Thoracic aorta (tissue), 2 donors: ENCODE data around the gene PDE4B. TPM values are rescaled to one million over a fixed set of nuclear protein-coding genes. Genes with fewer than 3 reads are reported as not detected.

Experiments used
- ATAC-seq: fragments of 150-250 bp; one replicate; pipeline ENCODE4 v1.8.0; 2017; ENCODE audit warnings: low read depth; ENCODE audit not compliant: insufficient number of reproducible peaks, low FRiP score
- DNase-seq: peaks from one replicate; pipeline ENCODE4 v3.0.0-alpha.2; 2020; ENCODE audit warnings: low spot score
- H3K27ac ChIP-seq, 2 donors: fragments of 200-600 bp; sonication (generic); 1 replicate in 1 of 2; 2 replicates in 1 of 2; pipeline ENCODE4 v1.5.1; 2016; ENCODE audit warnings: mild to moderate bottlenecking in 2 of 2, moderate library complexity in 2 of 2
- H3K27me3 ChIP-seq: fragments of 200-600 bp; sonication (generic); replicated peaks from 2 replicates; pipeline ENCODE4 v1.6.0; 2016; ENCODE audit warnings: mild to moderate bottlenecking; ENCODE audit not compliant: insufficient read depth
- H3K36me3 ChIP-seq: fragments of 200-600 bp; sonication (generic); one replicate; pipeline ENCODE4 v1.5.1; 2016
- H3K4me1 ChIP-seq, 2 donors: fragments of 200-600 bp; sonication (generic); 1 replicate in 1 of 2; 2 replicates in 1 of 2; pipeline versions ENCODE4 v1.5.1 to v1.6.0; 2016; ENCODE audit warnings: low read depth in 2 of 2, mild to moderate bottlenecking in 1 of 2; ENCODE audit not compliant: control insufficient read depth in 1 of 2
- H3K4me3 ChIP-seq: fragments of 200-600 bp; sonication (generic); 2 replicates; pipeline ENCODE4 v1.5.1; 2016; ENCODE audit warnings: mild to moderate bottlenecking
- H3K9me3 ChIP-seq: fragments of 200-600 bp; sonication (generic); 2 replicates; pipeline ENCODE4 v1.5.1; 2016
- total RNA-seq, 2 donors: library from RNA; depleted of rRNA; stranded (reverse); fragments of >200 nt; gene quantifications; one replicate each; pipeline versions ENCODE4 v1.1.0 to v1.2.3, GENCODE V29; 2016
- TF ChIP-seq, protein P1 (sequence below): fragments of 200-600 bp; sonication (generic); IDR thresholded peaks from one replicate; pipeline ENCODE4 v1.5.1; 2019; ENCODE audit warnings: antibody characterized with exemption

The PDE4B gene
- total RNA-seq, 2 donors from 2014 or later = 29.0 to 42.4 TPM

DNA sequence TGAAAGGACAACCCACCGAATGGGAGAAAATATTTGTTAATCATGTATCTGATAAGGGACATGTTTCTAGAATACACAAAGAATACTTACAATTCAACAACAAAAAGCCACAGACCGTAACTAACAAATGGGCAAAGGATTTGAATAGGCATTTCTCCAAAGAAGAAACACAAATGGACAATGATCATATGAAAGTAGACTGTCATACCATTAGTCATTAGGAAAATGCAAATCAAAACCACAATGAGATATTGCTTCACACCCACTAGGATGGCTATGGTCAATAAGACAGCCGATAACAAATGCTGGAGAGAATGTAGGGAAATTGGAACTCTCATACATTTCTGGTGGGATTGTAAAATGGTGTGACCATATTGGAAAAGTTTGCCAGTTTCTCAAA lies 374.1 kb downstream of the PDE4B start:
- TF ChIP-seq, protein P1, sequence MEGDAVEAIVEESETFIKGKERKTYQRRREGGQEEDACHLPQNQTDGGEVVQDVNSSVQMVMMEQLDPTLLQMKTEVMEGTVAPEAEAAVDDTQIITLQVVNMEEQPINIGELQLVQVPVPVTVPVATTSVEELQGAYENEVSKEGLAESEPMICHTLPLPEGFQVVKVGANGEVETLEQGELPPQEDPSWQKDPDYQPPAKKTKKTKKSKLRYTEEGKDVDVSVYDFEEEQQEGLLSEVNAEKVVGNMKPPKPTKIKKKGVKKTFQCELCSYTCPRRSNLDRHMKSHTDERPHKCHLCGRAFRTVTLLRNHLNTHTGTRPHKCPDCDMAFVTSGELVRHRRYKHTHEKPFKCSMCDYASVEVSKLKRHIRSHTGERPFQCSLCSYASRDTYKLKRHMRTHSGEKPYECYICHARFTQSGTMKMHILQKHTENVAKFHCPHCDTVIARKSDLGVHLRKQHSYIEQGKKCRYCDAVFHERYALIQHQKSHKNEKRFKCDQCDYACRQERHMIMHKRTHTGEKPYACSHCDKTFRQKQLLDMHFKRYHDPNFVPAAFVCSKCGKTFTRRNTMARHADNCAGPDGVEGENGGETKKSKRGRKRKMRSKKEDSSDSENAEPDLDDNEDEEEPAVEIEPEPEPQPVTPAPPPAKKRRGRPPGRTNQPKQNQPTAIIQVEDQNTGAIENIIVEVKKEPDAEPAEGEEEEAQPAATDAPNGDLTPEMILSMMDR = no peak

DNA sequence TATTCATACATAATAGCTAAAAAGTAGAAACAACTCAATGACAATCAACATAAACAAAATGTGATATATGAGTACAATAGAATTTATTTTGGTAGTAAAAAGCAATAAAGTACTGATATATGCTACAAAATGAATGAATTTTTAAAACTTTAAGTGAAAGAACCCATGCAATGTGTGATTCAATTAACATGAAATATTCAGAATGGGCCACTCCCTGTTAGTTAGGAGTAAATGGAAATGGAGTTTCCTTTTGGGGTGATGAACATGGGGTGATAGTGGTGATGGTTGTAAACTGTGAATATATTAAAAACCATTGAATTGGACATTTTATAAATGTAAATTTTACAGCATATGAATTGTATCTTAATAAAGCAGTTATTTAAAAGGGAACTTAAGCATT lies 374.6 kb downstream of the PDE4B start:
- ATAC-seq (no peak), DNase-seq (no peak)
- Histone ChIP-seq H3K36me3 (no peaks in the 10 kb centered on the region), H3K4me3 (no peak overlapping the region), H3K27me3 (no peaks in the 10 kb centered on the region), H3K4me1 (no peaks in the 10 kb centered on the region), H3K27ac (no peak overlapping the region), H3K9me3 (no peaks in the 10 kb centered on the region)
- TF ChIP-seq, protein P1 = no peak

More for the DNA sequence above, 374.1 kb downstream of the PDE4B start:
- DNase-seq (no peak), ATAC-seq (no peak)
- H3K27ac ChIP-seq = no peak overlapping the region
- no peaks in the 10 kb centered on the region for H3K4me1 ChIP-seq
- H3K27me3 ChIP-seq = no peaks in the 10 kb centered on the region
- no peaks in the 10 kb centered on the region for H3K36me3 ChIP-seq
- no peak overlapping the region for H3K4me3 ChIP-seq
- no peaks in the 10 kb centered on the region for H3K9me3 ChIP-seq

DNA sequence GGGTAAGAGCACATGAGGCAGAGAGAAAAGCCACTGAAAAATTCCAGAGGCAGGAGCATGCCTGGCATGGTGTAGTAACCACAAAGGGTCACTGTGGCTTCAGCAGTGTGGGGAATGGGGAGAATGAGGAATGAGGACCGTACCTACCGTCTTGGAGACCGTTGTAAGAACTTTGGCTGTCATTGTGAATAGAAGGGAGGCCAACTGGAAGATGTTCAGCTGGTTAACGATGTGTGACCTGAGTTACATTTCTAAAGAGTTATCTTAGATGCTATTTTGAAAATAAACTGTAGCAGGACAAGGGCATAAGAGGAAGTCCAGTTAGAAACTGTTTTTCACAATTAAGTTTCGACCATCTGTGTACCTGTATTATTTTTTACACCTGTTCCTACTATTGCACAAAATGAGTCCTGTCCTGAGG lies 375.8 kb downstream of the PDE4B start:
- TF ChIP-seq, protein P1 = no peak
- no peak overlapping the region for H3K27ac ChIP-seq
- no peak for ATAC-seq

DNA sequence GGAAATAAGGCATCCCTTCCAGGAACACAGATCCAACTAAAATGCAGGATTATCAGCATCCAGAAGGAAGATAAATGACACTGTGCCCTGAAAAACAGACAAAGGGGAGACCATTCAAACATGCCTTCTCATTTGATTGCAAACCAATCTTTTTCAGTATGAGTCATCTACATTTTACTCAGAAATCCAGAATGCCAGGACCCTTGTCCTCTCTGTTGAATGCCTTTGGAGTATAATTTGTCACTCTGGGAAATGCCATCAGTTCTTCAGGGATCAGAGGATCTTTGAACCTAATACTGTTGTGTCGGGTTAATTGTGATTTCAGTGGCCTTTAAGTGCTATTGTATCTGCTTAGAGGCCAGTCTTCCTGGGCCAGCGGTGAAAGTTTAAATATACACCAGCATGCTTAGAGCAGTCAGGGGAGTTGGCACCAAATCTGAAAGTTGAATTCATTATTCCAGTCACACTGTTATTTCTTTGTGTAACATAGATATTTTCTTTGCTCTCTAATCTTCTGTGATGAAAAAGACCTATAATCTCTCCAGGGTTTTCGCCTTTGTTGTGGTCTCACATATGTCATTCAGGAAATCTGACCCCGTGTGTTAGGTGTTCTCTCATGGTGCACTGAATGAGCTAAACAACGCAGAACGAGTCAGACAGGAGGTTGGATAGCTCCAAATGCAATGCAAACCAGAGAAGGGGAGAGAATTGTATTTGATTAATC lies 376.4 kb downstream of the PDE4B start:
- Histone ChIP-seq H3K4me1 (no peaks in the 10 kb centered on the region), H3K36me3 (no peaks in the 10 kb centered on the region), H3K27ac (no peak overlapping the region), H3K4me3 (no peak overlapping the region), H3K9me3 (no peaks in the 10 kb centered on the region), H3K27me3 (no peaks in the 10 kb centered on the region)
- DNase-seq (no peak), ATAC-seq (peak; percentile 43)
- TF ChIP-seq, protein P1 = no peak

More for the DNA sequence above, 375.8 kb downstream of the PDE4B start:
- Histone ChIP-seq H3K4me1 (no peaks in the 10 kb centered on the region), H3K9me3 (no peaks in the 10 kb centered on the region), H3K4me3 (no peak overlapping the region), H3K36me3 (no peaks in the 10 kb centered on the region), H3K27me3 (no peaks in the 10 kb centered on the region)
- no peak for DNase-seq

DNA sequence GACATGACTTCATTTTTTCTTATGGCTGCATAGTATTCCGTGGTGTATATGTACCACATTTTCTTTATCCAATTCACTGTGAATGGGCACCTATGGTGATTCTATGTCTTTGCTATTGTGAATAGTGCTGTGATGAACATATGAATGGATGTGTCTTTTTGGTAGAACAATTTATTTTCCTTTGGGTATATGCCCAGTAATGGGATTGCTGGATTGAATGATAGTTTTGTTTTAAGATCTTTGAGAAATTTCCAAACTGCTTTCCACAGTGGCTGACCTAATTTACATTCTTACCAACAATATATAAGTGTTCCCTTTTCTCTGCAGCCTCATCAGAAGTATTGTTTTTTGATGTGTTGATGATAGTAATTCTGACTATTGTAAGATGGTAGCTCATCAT lies 379.6 kb downstream of the PDE4B start:
- ATAC-seq (no peak), DNase-seq (no peak)
- Histone ChIP-seq H3K27ac (no peak overlapping the region), H3K27me3 (no peaks in the 10 kb centered on the region), H3K9me3 (no peaks in the 10 kb centered on the region), H3K4me3 (no peak overlapping the region), H3K4me1 (no peaks in the 10 kb centered on the region), H3K36me3 (no peaks in the 10 kb centered on the region)
- TF ChIP-seq, protein P1 = no peak
